ENCODE results near the gene APOL1.
"Not testable (repeated sequence)": the region's sequence is repeated elsewhere in the genome, so short reads cannot be mapped to it uniquely, and the experiment has no call there.

Gene APOL1

GRCh38 chr22:36263886-36264664 lies 11.1 kb downstream of the APOL1 start:
- not testable (repeated sequence) for H3K9me3 Mint-ChIP-seq, H3K4me3 Mint-ChIP-seq, ATAC-seq, H3K27me3 Mint-ChIP-seq, DNase-seq, H3K4me1 Mint-ChIP-seq
- peak overlapping the region; percentile 19 to 67 for H3K27ac Mint-ChIP-seq

- peak overlapping the region in 1 of 2 donors; percentile 75 for H3K27ac Mint-ChIP-seq
- ATAC-seq = no peak
- DNase-seq = no peak
- no peaks in the 10 kb centered on the region for H3K27me3 Mint-ChIP-seq
- no peak overlapping the region for H3K4me3 Mint-ChIP-seq
- H3K4me1 Mint-ChIP-seq = no peaks in the 10 kb centered on the region
- H3K9me3 Mint-ChIP-seq = no peaks in the 10 kb centered on the region
Observed at GRCh38 chr22:36267058-36267457, 14.1 kb downstream of the APOL1 start.

- no peaks in the 10 kb centered on the region for H3K9me3 Mint-ChIP-seq
- no peak overlapping the region for H3K27ac Mint-ChIP-seq
- no peaks in the 10 kb centered on the region for H3K27me3 Mint-ChIP-seq
- ATAC-seq (no peak), DNase-seq (no peak)
- H3K4me1 Mint-ChIP-seq = no peaks in the 10 kb centered on the region
- H3K4me3 Mint-ChIP-seq = no peak overlapping the region
Observed at GRCh38 chr22:36267896-36268485, 15.1 kb downstream of the APOL1 start.

GRCh38 chr22:36271231-36271630 lies 18.3 kb downstream of the APOL1 start:
- ATAC-seq, DNase-seq, H3K9me3 Mint-ChIP-seq, H3K4me3 Mint-ChIP-seq, H3K27me3 Mint-ChIP-seq: not testable (repeated sequence)
- Mint-ChIP-seq H3K27ac (peak overlapping the region in 1 of 2 donors; percentile 46), H3K4me1 (peaks cover 18% of the 10 kb centered on the region)

DNA sequence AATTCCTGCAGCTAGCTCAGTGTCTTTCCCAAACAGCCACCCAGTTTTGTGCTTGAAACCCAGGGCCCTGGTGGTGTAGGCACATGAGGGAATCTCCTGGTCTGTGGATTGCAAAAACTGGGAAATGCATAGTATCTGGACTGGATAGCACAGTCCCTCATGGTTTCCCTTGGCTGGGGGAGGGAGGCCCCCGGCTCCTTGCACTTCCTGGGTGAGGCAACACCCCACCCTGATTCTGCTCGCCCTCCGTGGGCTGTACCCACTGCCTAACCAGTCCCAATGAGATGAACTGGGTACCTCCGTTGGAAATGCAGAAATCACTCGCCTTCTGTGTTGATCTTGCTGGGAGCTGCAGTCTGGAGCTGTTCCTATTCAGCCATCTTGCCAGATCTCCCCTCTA lies 19.0 kb downstream of the APOL1 start:
- not testable (repeated sequence) for H3K27ac Mint-ChIP-seq, H3K4me3 Mint-ChIP-seq, DNase-seq, H3K27me3 Mint-ChIP-seq, ATAC-seq, H3K9me3 Mint-ChIP-seq
- peaks cover 25% of the 10 kb centered on the region for H3K4me1 Mint-ChIP-seq

DNA sequence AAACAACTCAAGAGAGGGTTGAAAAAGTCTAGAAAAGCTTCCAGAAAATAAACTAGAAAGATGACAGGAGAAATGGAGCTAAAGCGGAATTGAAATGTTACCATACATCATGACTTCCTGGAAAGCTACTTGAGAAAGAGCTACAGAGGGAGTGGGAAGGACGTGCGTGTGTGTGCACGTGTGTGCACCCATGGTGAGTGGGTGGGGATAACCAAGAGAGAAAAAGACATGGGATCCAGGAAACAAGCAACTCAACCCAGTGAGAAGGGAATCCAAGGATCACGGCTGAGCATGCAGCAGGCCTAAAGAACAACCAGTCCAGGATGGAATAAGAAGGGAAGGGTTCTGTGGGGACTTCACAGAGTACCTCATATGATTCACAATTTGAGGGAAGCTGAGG lies 21.6 kb downstream of the APOL1 start:
- DNase-seq (no peak), ATAC-seq (no peak)
- H3K4me1 Mint-ChIP-seq = peaks cover 42% of the 10 kb centered on the region
- H3K27me3 Mint-ChIP-seq = no peaks in the 10 kb centered on the region
- peak overlapping the region in 1 of 2 donors; percentile 56 for H3K27ac Mint-ChIP-seq
- no peak overlapping the region for H3K4me3 Mint-ChIP-seq
- H3K9me3 Mint-ChIP-seq = no peaks in the 10 kb centered on the region

DNA sequence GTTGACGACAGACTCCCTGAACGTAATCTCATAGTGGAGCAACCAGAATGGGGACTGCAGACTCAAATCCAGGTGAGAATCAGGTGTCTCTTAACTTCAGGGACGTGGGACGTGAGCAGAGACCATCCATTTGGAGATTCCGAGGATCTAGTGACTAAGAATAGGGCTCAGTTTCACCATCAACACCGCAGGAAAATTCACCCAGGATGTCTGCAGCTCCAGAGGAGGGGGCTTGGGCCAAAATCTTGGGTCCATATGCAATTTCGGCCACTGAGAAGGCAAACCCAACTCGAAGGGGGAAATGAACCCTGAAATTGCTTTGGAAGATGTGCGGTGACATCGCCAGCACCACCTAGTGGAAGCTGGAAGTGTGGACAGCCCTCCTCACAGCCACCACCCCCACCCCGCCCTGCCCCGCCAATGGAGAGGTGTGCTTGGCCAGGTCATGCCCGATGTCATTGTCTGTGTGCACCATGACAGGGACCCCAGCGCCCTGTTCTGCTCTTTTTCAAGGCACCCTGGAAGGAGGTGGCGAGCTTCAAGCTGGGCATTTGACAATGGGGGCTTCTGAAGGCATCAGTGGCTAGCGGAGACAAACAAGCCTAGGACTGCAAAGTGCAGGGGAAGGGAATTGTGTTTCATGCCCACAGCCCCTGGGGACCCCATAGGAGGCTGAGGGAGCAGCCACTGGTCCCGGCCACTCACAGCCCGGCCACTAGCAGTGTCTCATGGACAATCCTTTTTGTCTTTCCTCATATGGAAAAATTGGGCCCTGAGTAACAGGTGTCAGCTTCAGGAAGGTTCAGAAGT lies 24.8 kb downstream of the APOL1 start:
- peak; percentile 62 for DNase-seq
- Mint-ChIP-seq H3K9me3 (no peaks in the 10 kb centered on the region), H3K27me3 (no peaks in the 10 kb centered on the region), H3K4me1 (peaks cover 42% of the 10 kb centered on the region), H3K27ac (peak overlapping the region; percentile 47 to 89), H3K4me3 (no peak overlapping the region)
- peak; percentile 90 for ATAC-seq

DNA sequence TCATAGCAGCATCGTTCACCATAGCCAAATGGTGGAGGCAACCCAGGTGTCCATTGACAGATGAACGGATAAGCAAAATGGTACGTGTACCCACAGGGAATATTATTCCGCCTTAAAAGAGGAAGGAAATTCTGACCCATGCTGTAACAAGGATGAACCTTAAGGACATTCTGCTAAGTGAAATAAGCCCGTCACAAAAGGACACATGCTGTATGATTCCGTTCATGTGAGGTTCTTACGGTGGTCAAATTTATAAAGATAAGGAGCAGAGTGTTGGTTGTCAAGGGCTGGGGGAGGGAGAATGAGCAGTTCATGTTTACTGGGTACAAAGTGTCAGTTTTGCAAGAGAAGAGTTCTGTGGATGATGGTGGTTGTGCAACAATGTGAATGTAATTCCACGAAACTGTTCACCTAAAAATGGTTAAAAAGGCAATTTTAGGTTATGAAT lies 26.3 kb downstream of the APOL1 start:
- H3K27ac Mint-ChIP-seq = no peak overlapping the region
- no peaks in the 10 kb centered on the region for H3K9me3 Mint-ChIP-seq
- ATAC-seq (no peak), DNase-seq (no peak)
- peaks cover 32% of the 10 kb centered on the region for H3K4me1 Mint-ChIP-seq
- H3K27me3 Mint-ChIP-seq = no peaks in the 10 kb centered on the region
- no peak overlapping the region for H3K4me3 Mint-ChIP-seq

DNA sequence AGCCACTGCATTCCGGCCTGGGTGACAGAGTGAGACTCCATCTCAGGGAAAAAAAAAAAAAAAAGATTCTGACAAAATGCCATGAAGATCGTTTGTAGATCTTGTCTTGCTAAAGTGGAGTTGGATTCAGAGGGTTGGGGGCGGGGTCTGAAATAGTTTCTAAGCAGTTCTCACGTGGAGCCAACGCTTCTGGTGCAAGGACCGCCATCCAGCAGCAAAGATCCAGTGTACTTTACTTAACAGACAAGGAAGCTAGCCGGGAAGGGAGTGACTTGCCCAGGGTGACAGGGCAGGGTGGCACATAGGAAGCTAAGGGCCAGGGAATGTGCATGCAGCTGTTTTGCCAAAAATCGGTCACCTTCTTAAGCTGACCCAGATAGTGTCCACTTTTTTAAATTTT lies 27.4 kb downstream of the APOL1 start:
- no peaks in the 10 kb centered on the region for H3K27me3 Mint-ChIP-seq
- no peaks in the 10 kb centered on the region for H3K9me3 Mint-ChIP-seq
- ATAC-seq (no peak), DNase-seq (no peak)
- H3K27ac Mint-ChIP-seq = peak overlapping the region in 1 of 2 donors; percentile 83
- H3K4me1 Mint-ChIP-seq = peaks cover 29% of the 10 kb centered on the region
- no peak overlapping the region for H3K4me3 Mint-ChIP-seq

DNA sequence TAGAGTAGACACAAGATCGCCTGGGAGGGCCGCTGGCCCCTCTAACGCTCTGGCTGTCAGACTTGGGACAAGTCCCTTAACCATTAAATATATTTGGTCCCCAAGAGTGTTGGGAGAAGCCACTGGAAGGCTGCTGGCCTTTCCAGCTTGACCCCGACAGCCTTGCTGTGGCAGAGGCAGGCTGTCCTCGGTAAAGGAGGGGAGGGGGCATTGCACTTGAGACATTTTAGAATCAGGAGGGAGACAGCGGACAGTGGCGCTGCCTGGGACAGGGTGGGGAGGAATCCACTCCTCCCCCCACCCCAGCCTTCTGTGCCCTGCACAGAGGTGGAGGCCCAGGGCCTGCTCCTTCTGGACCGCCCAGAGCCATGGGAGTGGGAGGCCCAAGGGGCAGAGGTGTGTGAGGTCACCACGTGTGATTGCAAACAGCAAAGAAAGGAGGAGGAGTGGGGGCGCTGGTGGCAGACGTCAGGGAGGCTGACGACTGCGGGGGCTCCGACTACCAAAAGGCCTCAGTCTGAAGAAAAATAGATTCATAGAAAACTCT lies 28.9 kb downstream of the APOL1 start:
- ATAC-seq (no peak), DNase-seq (no peak)
- Mint-ChIP-seq H3K9me3 (no peaks in the 10 kb centered on the region), H3K4me1 (peaks cover 27% of the 10 kb centered on the region), H3K27me3 (no peaks in the 10 kb centered on the region), H3K27ac (peak overlapping the region in 1 of 2 donors; percentile 96), H3K4me3 (no peak overlapping the region)

GRCh38 chr22:36282328-36282831 lies 29.4 kb downstream of the APOL1 start:
- H3K27me3 Mint-ChIP-seq = no peaks in the 10 kb centered on the region
- ATAC-seq = no peak
- no peaks in the 10 kb centered on the region for H3K9me3 Mint-ChIP-seq
- H3K27ac Mint-ChIP-seq = peak overlapping the region in 1 of 2 donors; percentile 96
- DNase-seq = no peak
- H3K4me3 Mint-ChIP-seq = no peak overlapping the region
- H3K4me1 Mint-ChIP-seq = peaks cover 27% of the 10 kb centered on the region

- Mint-ChIP-seq H3K27ac (no peak overlapping the region), H3K27me3 (no peaks in the 10 kb centered on the region), H3K9me3 (no peaks in the 10 kb centered on the region), H3K4me1 (peaks cover 31% of the 10 kb centered on the region), H3K4me3 (peak overlapping the region in 1 of 2 donors; percentile 35)
- no peak for DNase-seq
- ATAC-seq = no peak
Observed at GRCh38 chr22:36284171-36284571, 31.2 kb downstream of the APOL1 start.

GRCh38 chr22:36285017-36285416 lies 32.1 kb downstream of the APOL1 start:
- DNase-seq = no peak
- H3K9me3 Mint-ChIP-seq = no peaks in the 10 kb centered on the region
- H3K27ac Mint-ChIP-seq = peak overlapping the region in 1 of 2 donors; percentile 15
- no peak overlapping the region for H3K4me3 Mint-ChIP-seq
- no peaks in the 10 kb centered on the region for H3K27me3 Mint-ChIP-seq
- ATAC-seq = no peak
- H3K4me1 Mint-ChIP-seq = peaks cover 40% of the 10 kb centered on the region

DNA sequence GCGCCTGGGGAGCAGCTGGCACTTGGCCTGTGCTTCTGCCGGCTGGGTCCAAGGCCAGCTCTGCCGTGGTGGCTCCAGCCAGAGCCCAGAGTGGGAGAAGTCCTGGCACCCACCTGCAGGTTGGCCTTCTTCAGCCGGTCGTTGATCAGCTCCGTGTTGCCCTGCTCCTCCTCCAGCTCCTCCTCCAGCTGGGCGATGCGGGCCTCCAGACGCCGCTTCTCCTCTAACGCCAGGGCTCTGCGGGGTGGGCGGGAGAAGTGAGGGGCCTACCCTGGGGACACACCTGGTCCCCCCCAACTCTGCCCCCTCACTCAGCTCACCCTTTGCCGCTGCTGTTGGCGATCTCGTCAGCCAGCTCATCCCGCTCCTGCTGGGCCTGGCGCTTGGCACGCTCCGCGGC lies 32.6 kb downstream of the APOL1 start:
- no peak for DNase-seq
- Mint-ChIP-seq H3K27me3 (no peaks in the 10 kb centered on the region), H3K4me1 (peaks cover 42% of the 10 kb centered on the region), H3K9me3 (no peaks in the 10 kb centered on the region), H3K27ac (no peak overlapping the region), H3K4me3 (no peak overlapping the region)
- ATAC-seq = no peak
